GM18498 (cell line): ENCODE data around the gene NRXN2.

Experiments
- ATAC-seq: cut with Tn5 transposase; IDR thresholded peaks from one replicate; pipeline ENCODE4 v1.9.1; 2021; ENCODE audit warnings: mild to moderate bottlenecking, moderate library complexity; ENCODE audit not compliant: unreplicated experiment

Gene NRXN2

GRCh38 chr11:64744544-64745188 lies 21.7 kb upstream of the NRXN2 start:
- ATAC-seq = no peak

- no peak for ATAC-seq
Observed at GRCh38 chr11:64743591-64744543, 20.9 kb upstream of the NRXN2 start, which contains the start of gene RASGRP2. TSS of gene RASGRP2 (minus strand) at chr11:64744142. CDS start at chr11:64742866, 1,276 bp downstream.

- ATAC-seq = no peak
Observed at GRCh38 chr11:64742889-64743590, 20.0 kb upstream of the NRXN2 start.

- ATAC-seq = no peak
Observed at GRCh38 chr11:64742087-64742888, 19.3 kb upstream of the NRXN2 start.

GRCh38 chr11:64741375-64742086 lies 18.5 kb upstream of the NRXN2 start:
- ATAC-seq = no peak

- ATAC-seq = no peak
Observed at GRCh38 chr11:64739871-64740270, 16.9 kb upstream of the NRXN2 start.

- no peak for ATAC-seq
Observed at GRCh38 chr11:64736654-64737053, 13.7 kb upstream of the NRXN2 start.

GRCh38 chr11:64735725-64736259 lies 12.8 kb upstream of the NRXN2 start:
- ATAC-seq = no peak

- no peak for ATAC-seq
Observed at GRCh38 chr11:64734811-64735724, 12.1 kb upstream of the NRXN2 start.

GRCh38 chr11:64731601-64732000 lies 8.6 kb upstream of the NRXN2 start:
- no peak for ATAC-seq

GRCh38 chr11:64729851-64730382 lies 6.9 kb upstream of the NRXN2 start:
- no peak for ATAC-seq

- no peak for ATAC-seq
Observed at GRCh38 chr11:64728757-64729365, 5.9 kb upstream of the NRXN2 start.

GRCh38 chr11:64726867-64727530 lies 4.0 kb upstream of the NRXN2 start:
- no peak for ATAC-seq

GRCh38 chr11:64726211-64726641 lies 3.2 kb upstream of the NRXN2 start:
- no peak for ATAC-seq

GRCh38 chr11:64724863-64725532 lies 2.0 kb upstream of the NRXN2 start:
- ATAC-seq = no peak

GRCh38 chr11:64723907-64724862 lies 1.2 kb upstream of the NRXN2 start:
- no peak for ATAC-seq
